ENCODE data around the gene SCMH1.

GRCh38 chr1:41097105-41097504 lies 145.0 kb downstream of the SCMH1 start:
- no peak for TF ChIP-seq CTCF (IDR thresholded peaks at IDR 0.05 in 2 of 3, conservative IDR thresholded peaks at IDR 0.05 in 1 of 3; ENCODE audit: borderline replicate concordance in 1 of 3, insufficient read depth in 1 of 3, low read depth in 2 of 3, low read length in 2 of 3)
- TF ChIP-seq RAD21 (IDR thresholded peaks at IDR 0.05; ENCODE audit: low read depth): no peak
- no peak for TF ChIP-seq ZBTB33 (IDR thresholded peaks at IDR 0.05; ENCODE audit: extremely low read depth, insufficient replicate concordance, low read length)
- TF ChIP-seq CEBPB (IDR thresholded peaks at IDR 0.05; ENCODE audit: low read depth): no peak
- TF ChIP-seq ATF3 (IDR thresholded peaks at IDR 0.05): no peak
- no peak for TF ChIP-seq ZNF274 (IDR thresholded peaks at IDR 0.05; ENCODE audit: low read depth, low read length)
- TF ChIP-seq SIN3A (IDR thresholded peaks at IDR 0.05; ENCODE audit: low read depth): no peak
- no peak for TF ChIP-seq POLR2A (IDR thresholded peaks at IDR 0.05; ENCODE audit: borderline replicate concordance, extremely low read depth, insufficient read depth, insufficient read length)
- no peak for TF ChIP-seq TCF7L2 (IDR thresholded peaks at IDR 0.05; ENCODE audit: borderline replicate concordance, extremely low read depth, insufficient read depth, insufficient read length)
- no peak for TF ChIP-seq YY1 (IDR thresholded peaks at IDR 0.05; ENCODE audit: extremely low read depth, insufficient replicate concordance, low read depth, low read length)
- no peak for TF ChIP-seq EZH2 (IDR thresholded peaks at IDR 0.05)
- no peak for TF ChIP-seq MAX (IDR thresholded peaks at IDR 0.05)
- no peak for TF ChIP-seq SP1 (IDR thresholded peaks at IDR 0.05; ENCODE audit: low read depth)
